Skin of body (tissue), 2 donors: ENCODE data around the gene SH3BGRL3. TPM values are rescaled to one million over a fixed set of nuclear protein-coding genes. Genes with fewer than 3 reads are reported as not detected.
"Not testable (repeated sequence)": the region's sequence is repeated elsewhere in the genome, so short reads cannot be mapped to it uniquely, and the experiment has no call there.

Experiments used
- DNase-seq: peaks from one replicate; lab custom pipeline; 2025; lab: John Stamatoyannopoulos, UW
- total RNA-seq: library from RNA; depleted of rRNA; stranded (reverse); fragments of >200 nt; gene quantifications from one replicate; pipeline ENCODE4 v1.2.3, GENCODE V29; 2014

SH3BGRL3 gene
- total RNA-seq, 1 donor from 2014 or later: 16.0 TPM

DNA sequence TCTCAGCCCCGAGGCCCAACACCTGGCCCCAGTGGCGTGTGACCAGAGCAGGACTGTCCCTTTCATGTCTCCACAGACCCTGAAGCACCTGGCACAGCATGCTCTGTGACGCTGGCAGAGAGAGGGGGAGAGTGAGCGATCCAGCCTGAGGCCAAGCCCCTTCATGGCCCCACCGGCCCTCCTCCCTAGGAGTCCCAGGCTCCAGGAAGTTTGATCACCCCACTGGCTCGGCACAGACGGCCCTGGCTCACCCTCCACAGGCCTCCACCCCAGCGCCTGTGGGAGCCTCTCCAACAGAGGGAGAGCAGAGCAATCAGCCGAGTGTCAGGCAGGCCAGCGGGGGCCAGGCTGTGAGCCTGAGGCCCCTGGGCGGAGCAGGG is 11.0 kb downstream of the SH3BGRL3 start:
- DNase-seq: no peak

DNA sequence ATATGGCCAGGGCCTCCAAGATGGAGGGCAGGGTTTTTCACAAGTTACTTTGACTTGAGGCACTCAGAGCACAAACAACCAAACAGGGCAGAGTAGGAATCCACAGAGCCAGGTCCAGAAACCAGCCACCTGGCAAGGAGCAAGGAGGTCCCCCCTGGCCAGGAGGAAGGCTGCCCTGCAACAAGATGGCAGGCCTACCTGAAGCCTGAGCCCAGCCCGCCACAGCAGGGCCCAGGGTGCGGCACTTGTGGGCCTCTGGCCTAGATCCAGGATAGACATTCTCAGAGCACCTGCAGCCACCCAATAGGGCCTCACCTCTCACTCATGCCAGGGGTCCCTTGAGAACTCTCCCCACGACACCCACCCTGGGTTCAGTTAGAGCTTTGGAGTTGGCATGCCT is 11.5 kb downstream of the SH3BGRL3 start:
- DNase-seq: no peak

DNA sequence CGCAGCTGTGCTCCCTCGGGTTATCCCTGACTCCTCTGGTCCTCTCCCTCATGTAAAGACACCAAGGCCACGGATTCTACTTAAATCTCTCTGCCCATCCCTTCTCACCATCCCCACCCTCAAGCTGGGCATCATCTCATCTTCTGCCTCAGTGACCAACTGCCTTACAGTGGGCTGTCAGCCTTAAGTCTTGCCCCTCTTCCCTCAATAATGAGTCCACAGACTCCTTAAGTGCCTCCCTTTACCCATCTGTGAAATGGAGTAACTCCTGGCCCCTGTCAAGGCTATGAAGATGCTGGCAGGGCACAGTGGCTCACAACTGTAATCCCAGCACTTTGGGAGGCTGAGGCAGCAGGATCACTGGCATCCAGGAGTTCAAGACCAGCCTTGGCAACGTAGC is 12.1 kb downstream of the SH3BGRL3 start:
- DNase-seq: no peak

- not testable (repeated sequence) for DNase-seq
Observed at GRCh38 chr1:26292735-26293134, 12.8 kb downstream of the SH3BGRL3 start.

DNA sequence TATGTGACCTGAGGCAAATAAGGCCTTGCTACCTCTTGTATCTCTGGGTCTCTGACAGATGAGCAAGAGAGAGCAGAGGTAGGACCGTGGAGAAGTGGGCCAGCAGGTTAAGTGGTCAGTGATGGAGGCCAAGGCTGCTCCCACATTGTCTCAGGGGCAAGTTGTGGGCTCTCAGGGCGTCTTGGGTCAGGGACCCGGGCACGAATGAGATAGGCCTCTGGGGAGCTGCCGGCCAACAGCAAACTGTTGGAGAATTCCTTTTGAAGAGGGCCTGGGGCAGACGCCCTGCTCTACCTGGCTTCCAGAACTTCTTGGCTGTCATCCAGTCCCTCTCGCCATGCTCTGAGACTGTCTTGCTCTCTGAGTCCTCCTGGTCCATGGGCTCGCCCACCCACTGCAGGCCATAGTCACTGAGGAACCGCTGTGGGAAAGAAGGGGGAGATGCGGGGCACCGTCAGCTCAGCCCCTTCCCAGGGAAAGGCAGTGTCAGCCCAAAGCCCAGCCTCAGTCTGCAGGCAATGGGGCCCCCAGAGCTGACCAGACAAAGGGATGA is 14.1 kb downstream of the SH3BGRL3 start:
- DNase-seq: no peak

DNA sequence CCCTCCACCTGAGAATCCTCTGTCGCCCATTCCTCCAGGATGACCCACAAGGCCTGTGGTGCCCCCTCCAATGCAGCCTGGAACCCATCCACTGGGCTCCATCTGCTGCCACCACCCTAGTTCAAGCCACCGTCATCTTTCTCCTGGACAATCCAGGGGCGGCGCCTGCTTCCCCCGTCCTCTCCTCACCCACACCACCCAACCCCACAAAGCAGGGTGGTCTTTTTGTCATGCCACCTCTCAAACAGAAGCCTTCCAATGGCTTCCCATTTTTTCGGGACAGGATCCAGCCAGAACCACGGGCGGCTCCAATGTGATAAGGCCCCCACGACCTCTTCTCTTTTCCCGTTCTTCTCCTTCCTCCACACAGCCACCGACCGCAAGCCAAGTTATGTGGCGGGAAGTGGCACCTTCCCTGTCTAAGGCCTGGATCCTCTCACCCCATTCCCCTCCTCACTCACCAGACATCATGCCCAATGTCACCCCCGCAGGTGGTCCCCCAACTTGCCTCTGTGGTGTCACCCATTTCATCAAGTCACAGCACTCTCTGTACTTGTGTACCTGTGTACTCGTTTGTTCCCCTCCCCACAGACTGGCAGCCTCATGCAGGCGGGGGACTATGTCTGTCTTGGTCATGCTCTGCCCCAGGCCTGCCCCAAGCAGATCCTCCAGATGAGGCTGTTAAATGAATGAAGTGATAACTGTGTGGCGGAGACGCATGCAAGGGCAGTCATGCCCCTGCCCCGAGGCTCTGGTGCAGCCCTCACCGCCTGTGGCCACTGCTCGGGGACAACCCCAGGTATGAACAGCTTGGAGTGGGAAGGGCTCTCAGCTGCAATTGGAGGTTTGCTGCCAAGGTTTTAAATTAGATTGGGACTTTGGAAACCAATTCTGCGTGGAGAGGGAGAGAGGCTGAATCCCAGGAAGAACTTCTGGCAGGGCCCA is 15.6 kb downstream of the SH3BGRL3 start:
- DNase-seq: no peak

- DNase-seq: no peak
Observed at GRCh38 chr1:26296340-26297056, 16.6 kb downstream of the SH3BGRL3 start.

DNA sequence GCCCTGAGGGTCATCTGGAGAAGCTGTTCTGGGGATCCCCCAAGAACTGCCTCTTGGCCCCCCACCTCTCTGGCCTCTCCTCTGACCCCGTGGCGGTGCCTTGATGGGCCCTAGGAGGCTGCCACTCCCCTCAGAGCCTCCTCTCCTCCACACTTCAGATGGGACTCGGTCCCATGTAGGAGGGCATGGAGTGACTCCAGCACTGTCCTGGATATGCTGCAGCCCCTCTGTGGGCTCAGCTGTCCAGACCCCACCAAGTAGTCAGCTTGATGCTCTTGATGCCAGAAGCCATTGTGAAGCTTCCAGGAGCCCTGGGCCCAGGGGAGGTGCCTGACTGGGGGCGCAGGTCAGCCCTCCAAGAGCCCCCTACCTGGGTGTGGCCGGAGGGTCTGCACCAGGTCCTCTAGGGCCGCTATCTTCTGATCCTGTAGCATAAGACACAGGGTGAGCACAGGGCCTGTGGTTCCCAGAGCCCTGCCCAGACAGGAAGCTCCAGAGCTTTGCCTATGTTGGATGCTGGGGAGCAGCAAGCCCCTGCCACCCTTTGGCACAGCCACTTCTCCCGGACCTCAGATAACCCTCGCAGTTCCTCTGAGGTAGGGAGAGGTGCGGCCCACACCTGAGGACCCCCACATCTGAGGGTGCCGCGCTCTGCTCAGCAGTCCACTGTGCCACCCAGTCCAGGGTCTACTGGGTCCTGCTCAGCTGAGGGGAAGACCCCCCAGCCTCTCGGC is 17.3 kb downstream of the SH3BGRL3 start:
- no peak for DNase-seq

- no peak for DNase-seq
Observed at GRCh38 chr1:26297791-26298124, 17.9 kb downstream of the SH3BGRL3 start.

- no peak for DNase-seq
Observed at GRCh38 chr1:26300578-26301275, 20.8 kb downstream of the SH3BGRL3 start.

GRCh38 chr1:26302733-26303405 is 23.0 kb downstream of the SH3BGRL3 start:
- no peak for DNase-seq

DNA sequence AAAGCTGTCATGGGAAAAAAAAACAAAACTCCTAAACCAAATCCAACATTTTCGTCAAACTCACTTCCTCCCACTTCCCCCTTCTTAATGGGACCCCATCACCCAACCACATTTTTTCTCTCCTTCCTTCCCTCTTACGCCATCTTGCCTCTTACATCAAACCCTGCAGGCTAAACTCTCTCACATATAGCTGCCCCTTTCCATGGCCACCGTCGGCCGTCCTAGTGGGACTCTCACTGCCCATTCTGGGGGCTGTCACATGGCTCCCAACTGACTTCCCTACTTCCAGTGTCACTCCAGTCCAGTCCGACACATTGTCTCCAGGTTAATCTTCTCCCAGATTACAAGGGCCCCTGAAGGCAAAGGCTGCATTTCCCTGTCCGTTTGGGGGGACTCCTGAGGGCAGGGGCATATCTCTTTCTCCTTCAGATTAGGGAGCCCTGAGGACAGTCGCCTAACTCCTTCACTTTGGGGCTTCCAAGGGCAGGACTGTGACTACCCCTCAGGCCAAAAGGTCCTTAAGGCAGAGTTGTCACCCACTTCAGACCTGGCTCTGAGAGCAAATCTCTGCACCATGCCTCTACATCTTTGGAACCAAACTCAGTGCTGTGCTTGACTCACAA is 25.9 kb downstream of the SH3BGRL3 start:
- DNase-seq: no peak

- peak; percentile 75 for DNase-seq
Observed at GRCh38 chr1:26306290-26307229, 26.7 kb downstream of the SH3BGRL3 start, which contains the start of gene UBXN11. TSS of gene UBXN11 (minus strand) at chr1:26306636. CDS start at chr1:26302883, 3,753 bp downstream.

DNA sequence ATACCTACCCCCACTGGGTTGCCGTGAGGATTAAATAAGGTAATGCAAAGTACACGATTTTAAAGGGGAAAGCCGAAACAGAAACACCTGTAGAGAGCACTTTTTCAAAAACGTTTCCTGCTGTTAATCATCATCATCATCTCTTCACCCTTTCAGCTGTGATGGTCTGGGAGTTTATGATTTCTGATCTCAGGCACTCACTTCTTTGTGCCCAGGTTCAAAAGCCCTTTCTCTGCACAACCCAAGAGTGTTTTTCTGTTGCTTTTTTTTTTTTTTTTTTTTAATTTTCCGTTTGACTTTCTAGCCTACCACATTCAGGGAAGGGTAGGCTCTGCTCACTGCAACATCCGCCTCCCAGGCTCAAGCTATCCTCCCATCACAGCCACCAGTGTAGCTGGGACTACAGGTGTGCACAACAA is 27.5 kb downstream of the SH3BGRL3 start:
- DNase-seq: no peak

DNA sequence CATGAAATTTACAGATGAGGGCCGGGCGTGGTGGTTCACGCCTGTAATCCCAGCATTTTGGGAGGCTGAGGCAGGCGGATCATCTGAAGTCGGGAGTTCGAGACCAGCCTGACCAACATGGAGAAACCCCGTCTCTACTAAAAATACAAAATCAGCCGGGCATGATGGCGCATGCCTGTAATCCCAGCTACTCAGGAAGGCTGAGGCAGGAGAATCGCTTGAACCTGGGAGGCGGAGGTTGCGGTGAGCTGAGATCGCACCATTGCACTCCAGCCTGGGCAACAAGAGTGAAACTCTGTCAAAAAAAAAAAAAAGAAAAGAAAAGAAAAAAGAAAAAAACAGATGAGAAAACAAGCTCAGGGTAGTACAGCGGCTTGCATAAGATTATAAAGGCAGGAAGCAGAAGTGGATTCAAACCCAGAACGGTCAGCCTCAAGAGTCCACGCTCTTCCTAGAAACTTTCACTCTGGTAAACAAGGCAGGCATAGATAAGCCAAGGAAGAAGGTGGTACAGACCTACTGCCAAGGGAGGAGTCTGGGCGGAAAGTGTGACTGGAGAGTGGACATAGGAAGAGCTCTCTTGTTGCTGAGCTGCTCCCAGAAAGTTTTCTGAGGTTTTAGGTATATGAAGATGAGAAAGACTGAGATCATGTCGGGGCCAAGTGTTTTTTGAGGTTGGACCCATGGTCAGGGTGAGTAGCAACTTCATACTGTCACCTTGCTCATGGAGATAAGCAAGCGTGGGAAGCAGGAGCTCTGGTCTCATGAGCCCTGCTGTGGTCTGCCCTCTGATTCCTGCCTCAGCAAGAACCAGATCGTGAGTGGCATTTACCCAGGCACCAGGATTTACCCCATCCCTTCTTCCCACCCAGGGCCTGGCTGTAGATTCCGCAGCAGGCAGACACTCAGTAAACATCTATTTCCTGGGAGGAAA is 28.3 kb downstream of the SH3BGRL3 start:
- DNase-seq: not testable (repeated sequence)

DNA sequence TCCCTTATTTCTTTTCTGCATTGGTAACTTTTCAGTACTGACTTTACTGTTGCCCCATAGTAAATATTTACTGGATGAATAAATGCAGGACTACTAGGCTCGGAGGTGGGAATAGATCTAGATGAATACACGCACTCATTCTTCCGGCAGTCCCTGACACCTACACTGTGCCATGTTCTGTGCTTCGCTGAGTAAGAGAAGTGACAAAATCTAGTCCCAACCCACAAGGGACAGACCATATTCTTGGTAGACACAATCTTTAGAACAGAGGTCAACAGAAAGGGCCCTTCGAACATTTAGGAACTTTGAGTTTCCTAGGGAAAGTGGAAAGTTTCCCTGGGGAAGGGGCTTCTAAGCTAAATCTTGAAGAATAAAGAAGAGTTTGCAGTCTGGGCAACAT is 34.6 kb downstream of the SH3BGRL3 start:
- no peak for DNase-seq
